Endothelial cell of umbilical vein (primary cell): ENCODE data around the gene CDKL5. TPM values are rescaled to one million over a fixed set of nuclear protein-coding genes. Genes with fewer than 3 reads are reported as not detected.

ENCODE experiments used
- BruUV-seq: library from RNA; stranded (reverse); fragments of 400-500 nt; replicated peaks from 2 replicates; lab custom pipeline; 2021; lab: Mats Ljungman, UMichigan
- CTCF ChIA-PET: fragments of 300-600, 350-600 bp; sonication (Branson Sonifier 250); formaldehyde crosslinking; loops from one replicate; lab custom pipeline; 2021; ENCODE audit warnings: antibody characterized with exemption, inconsistent platforms; lab: Charles Lee
- POLR2A ChIA-PET: fragments of 300-600, 350-600 bp; sonication (Branson Sonifier 250); formaldehyde crosslinking; loops from one replicate; lab custom pipeline; 2021; ENCODE audit warnings: antibody characterized with exemption, inconsistent platforms; lab: Charles Lee
- DNase-seq: peaks from one replicate; pipeline ENCODE4 v3.0.0-alpha.2; 2011; ENCODE audit warnings: low read depth, low spot score
- FAIRE-seq: peaks from 2 replicates; lab custom pipeline; 2011; peaks lifted over from hg19 to GRCh38; lab: Jason Lieb, UNC
- H2AFZ ChIP-seq: 2 replicates; pipeline ENCODE4 v1.6.0; 2012; ENCODE audit warnings: low read depth, low read length, control low read depth, inconsistent platforms
- H3K27ac ChIP-seq: 2 replicates; pipeline ENCODE4 v1.5.1; 2011; ENCODE audit warnings: low read depth, mild to moderate bottlenecking, control low read depth, low read length, moderate library complexity; ENCODE audit not compliant: insufficient read depth
- H3K27me3 ChIP-seq, 2 experiments: 2 replicates each; pipeline versions ENCODE4 v1.6.0 to v1.6.1; 2011; ENCODE audit warnings: low read length in 2 of 2, mixed read lengths in 1 of 2; ENCODE audit not compliant: control insufficient read depth in 2 of 2, insufficient read depth in 2 of 2
- H3K36me3 ChIP-seq, 2 experiments: 2 replicates in 1 of 2; 3 replicates in 1 of 2; pipeline ENCODE4 v1.5.1; 2011; ENCODE audit warnings: low read length in 2 of 2, mild to moderate bottlenecking in 1 of 2, moderate library complexity in 1 of 2; ENCODE audit not compliant: control insufficient read depth in 2 of 2, insufficient read depth in 2 of 2; ENCODE audit errors: extremely low read depth in 1 of 2
- H3K4me1 ChIP-seq: 3 replicates; pipeline ENCODE4 v1.5.1; 2011; ENCODE audit warnings: mild to moderate bottlenecking, low read length; ENCODE audit not compliant: control insufficient read depth, insufficient read depth; ENCODE audit errors: extremely low read depth
- H3K4me2 ChIP-seq: 2 replicates; pipeline ENCODE4 v1.6.1; 2011; ENCODE audit warnings: low read length, control low read depth, mixed read lengths; ENCODE audit not compliant: insufficient read depth
- H3K4me3 ChIP-seq, 3 experiments: fragments of 200-600 bp in 1 of 3; sonication (generic), shearing (Covaris generic) in 1 of 3; replicated peaks in 1 of 3; 2 replicates each; pipeline ENCODE4 v1.5.1; 2011 to 2016; ENCODE audit warnings: control low read depth in 3 of 3, low read length in 3 of 3, mild to moderate bottlenecking in 2 of 3, inconsistent platforms in 1 of 3, low read depth in 1 of 3, moderate library complexity in 1 of 3; ENCODE audit not compliant: insufficient read depth in 1 of 3
- H3K79me2 ChIP-seq: 2 replicates; pipeline ENCODE4 v1.6.0; 2012; ENCODE audit warnings: low read length, inconsistent platforms; ENCODE audit not compliant: control insufficient read depth, insufficient read depth
- H3K9ac ChIP-seq: replicated peaks from 2 replicates; pipeline ENCODE3; 2011; ENCODE audit warnings: low read length, control low read depth; ENCODE audit not compliant: insufficient read depth; ENCODE audit errors: extremely low read depth
- H3K9me1 ChIP-seq: replicated peaks from 3 replicates; pipeline ENCODE4 v1.6.0; 2011; ENCODE audit warnings: mild to moderate bottlenecking, low read length; ENCODE audit not compliant: control insufficient read depth, insufficient read depth; ENCODE audit errors: extremely low read depth
- H3K9me3 ChIP-seq: replicated peaks from 2 replicates; pipeline ENCODE4 v1.5.1; 2012; ENCODE audit warnings: low read length, inconsistent platforms; ENCODE audit not compliant: control insufficient read depth, insufficient read depth
- H4K20me1 ChIP-seq: replicated peaks from 2 replicates; pipeline ENCODE3; 2011; ENCODE audit warnings: mild to moderate bottlenecking, low read length; ENCODE audit not compliant: control insufficient read depth, insufficient read depth; ENCODE audit errors: extremely low read depth
- EZH2 ChIP-seq: IDR thresholded peaks from 2 replicates; pipeline ENCODE4 v1.6.1; 2012; ENCODE audit warnings: borderline replicate concordance, low read depth, mild to moderate bottlenecking, moderate library complexity, low read length, inconsistent platforms; ENCODE audit not compliant: severe bottlenecking
- FOS ChIP-seq: IDR thresholded peaks from 2 replicates; pipeline ENCODE4 v1.6.1; 2011; ENCODE audit warnings: mild to moderate bottlenecking, low read length, moderate library complexity, borderline replicate concordance; ENCODE audit not compliant: insufficient read depth
- GATA2 ChIP-seq: IDR thresholded peaks from 2 replicates; pipeline ENCODE4 v1.7.0; 2011; ENCODE audit warnings: low read depth, mild to moderate bottlenecking, moderate library complexity, mixed read lengths, low read length; ENCODE audit not compliant: insufficient read length, insufficient read depth
- JUN ChIP-seq: IDR thresholded peaks from 2 replicates; pipeline ENCODE4 v1.6.1; 2011; ENCODE audit warnings: borderline replicate concordance, low read depth; ENCODE audit not compliant: insufficient read length, insufficient read depth
- MYC ChIP-seq: IDR thresholded peaks from one replicate; pipeline ENCODE4 v1.6.1; 2011; ENCODE audit warnings: mild to moderate bottlenecking, low read depth, low read length
- POLR2A ChIP-seq: IDR thresholded peaks from 2 replicates; pipeline ENCODE4 v1.6.1; 2012; ENCODE audit warnings: low read depth, mild to moderate bottlenecking, control low read depth, low read length
- POLR2AphosphoS5 ChIP-seq: IDR thresholded peaks from 2 replicates; pipeline ENCODE4 v1.6.1; 2012; ENCODE audit warnings: low read depth, mild to moderate bottlenecking, control low read depth, low read length, moderate library complexity; ENCODE audit not compliant: insufficient read depth
- dilution Hi-C: fragments of 300-500 bp; cut with MboI; formaldehyde crosslinking; loops from one replicate; pipeline ENCODE4 v1.15.0; 2019; ENCODE audit warnings: low sequenced_read_pairs; ENCODE audit not compliant: extremely low pct_ligation_motif_present
- intact Hi-C: fragments of 100-400 bp; cut with micrococcal nuclease; formaldehyde crosslinking; loops from one replicate; pipeline ENCODE4 v1.10.0; 2022
- polyA plus RNA-seq, 4 experiments: library from polyadenylated mRNA; depleted of rRNA in 3 of 4; stranded (reverse) in 3 of 4; unstranded in 1 of 4; fragments of >200 nt; gene quantifications; 2 replicates each; pipeline versions ENCODE4 v1.2.1 to v1.2.3, GENCODE V29; 2011 to 2012; ENCODE audit warnings: missing spikeins in 1 of 4
- total RNA-seq: library from RNA; stranded (reverse); gene quantifications from 2 replicates; pipeline ENCODE4 v1.2.3, GENCODE V29; 2021
- TF ChIP-seq, protein P1 (sequence below), 2 donors: IDR thresholded peaks; 1 replicate in 1 of 2; 2 replicates in 1 of 2; pipeline ENCODE4 v1.5.1; 2011; ENCODE audit warnings: low read length in 2 of 2, mild to moderate bottlenecking in 2 of 2, moderate library complexity in 2 of 2, control low read depth in 1 of 2, inconsistent platforms in 1 of 2, low read depth in 1 of 2; ENCODE audit not compliant: insufficient read depth in 1 of 2; ENCODE audit errors: extremely low read depth in 1 of 2
- TF ChIP-seq, protein P2 (sequence below): IDR thresholded peaks from 2 replicates; pipeline ENCODE4 v1.6.1; 2011; ENCODE audit not compliant: insufficient read depth, insufficient read length

The CDKL5 gene
- total and polyA plus RNA-seq, 2 donors (not counting 3 experiments of a cell fraction or from before 2014, with no cell fraction given), result 1.5 to 4.3 TPM

DNA sequence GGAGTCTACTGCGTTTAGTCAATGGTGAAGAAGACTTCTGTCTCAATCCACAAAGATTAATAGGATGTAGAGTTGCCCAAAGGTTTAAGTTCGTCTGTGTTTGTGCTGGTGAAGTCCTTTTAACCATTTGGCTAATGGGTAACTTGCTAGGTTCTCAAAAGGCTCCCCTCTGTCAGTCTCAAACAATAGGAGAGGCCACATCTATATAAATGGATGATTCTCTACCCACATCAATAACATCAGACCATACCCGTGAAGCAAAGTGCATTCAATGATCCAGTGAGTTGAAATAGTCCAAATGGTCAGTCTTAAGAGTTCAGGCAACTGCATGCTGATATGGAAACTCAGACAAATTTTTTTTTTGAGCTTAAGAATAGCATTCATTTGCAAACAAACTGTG is 218.4 kb downstream of the CDKL5 start:
- Histone ChIP-seq H2AFZ (no peak overlapping the region), H3K27ac (no peak overlapping the region), H3K9ac (no peak overlapping the region), H3K27me3 (no peaks in the 10 kb centered on the region), H3K36me3 (no peaks in the 10 kb centered on the region), H3K4me2 (no peak overlapping the region), H3K9me3 (no peaks in the 10 kb centered on the region), H3K79me2 (no peaks in the 10 kb centered on the region), H3K4me3 (no peak overlapping the region), H3K4me1 (no peaks in the 10 kb centered on the region), H4K20me1 (no peaks in the 10 kb centered on the region), H3K9me1 (no peaks in the 10 kb centered on the region)
- DNase-seq (no peak), FAIRE-seq (no peak)
- CTCF ChIA-PET, result no interaction called here
- dilution Hi-C loops, result no loop called here
- POLR2A ChIA-PET, result no interaction called here
- TF ChIP-seq GATA2 (no peak), JUN (no peak), POLR2AphosphoS5 (no peak), MYC (no peak), POLR2A (no peak), FOS (no peak), EZH2 (no peak)
- TF ChIP-seq, protein P1, sequence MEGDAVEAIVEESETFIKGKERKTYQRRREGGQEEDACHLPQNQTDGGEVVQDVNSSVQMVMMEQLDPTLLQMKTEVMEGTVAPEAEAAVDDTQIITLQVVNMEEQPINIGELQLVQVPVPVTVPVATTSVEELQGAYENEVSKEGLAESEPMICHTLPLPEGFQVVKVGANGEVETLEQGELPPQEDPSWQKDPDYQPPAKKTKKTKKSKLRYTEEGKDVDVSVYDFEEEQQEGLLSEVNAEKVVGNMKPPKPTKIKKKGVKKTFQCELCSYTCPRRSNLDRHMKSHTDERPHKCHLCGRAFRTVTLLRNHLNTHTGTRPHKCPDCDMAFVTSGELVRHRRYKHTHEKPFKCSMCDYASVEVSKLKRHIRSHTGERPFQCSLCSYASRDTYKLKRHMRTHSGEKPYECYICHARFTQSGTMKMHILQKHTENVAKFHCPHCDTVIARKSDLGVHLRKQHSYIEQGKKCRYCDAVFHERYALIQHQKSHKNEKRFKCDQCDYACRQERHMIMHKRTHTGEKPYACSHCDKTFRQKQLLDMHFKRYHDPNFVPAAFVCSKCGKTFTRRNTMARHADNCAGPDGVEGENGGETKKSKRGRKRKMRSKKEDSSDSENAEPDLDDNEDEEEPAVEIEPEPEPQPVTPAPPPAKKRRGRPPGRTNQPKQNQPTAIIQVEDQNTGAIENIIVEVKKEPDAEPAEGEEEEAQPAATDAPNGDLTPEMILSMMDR (IDR thresholded peaks at IDR 0.05; ENCODE audit: extremely low read depth in 1 of 2, insufficient read depth in 1 of 2, low read depth in 1 of 2, low read length in 2 of 2), result no peak
- TF ChIP-seq, protein P2, sequence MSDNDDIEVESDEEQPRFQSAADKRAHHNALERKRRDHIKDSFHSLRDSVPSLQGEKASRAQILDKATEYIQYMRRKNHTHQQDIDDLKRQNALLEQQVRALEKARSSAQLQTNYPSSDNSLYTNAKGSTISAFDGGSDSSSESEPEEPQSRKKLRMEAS, result no peak
- intact Hi-C loops, result no loop called here
- BruUV-seq, result no TSS peak
